NOMO-1 treated with dmso at 0.1 percent for 144 hours (cell line): ENCODE measurements around the gene HOXC13.
A peak's percentile ranks its signal among the peaks of the same experiment; 100 is the strongest.

ENCODE experiments used
- DNase-seq: peaks from one replicate; lab custom pipeline; 2025; ENCODE audit not compliant: unreplicated experiment; lab: John Stamatoyannopoulos, UW

HOXC13 gene

DNA sequence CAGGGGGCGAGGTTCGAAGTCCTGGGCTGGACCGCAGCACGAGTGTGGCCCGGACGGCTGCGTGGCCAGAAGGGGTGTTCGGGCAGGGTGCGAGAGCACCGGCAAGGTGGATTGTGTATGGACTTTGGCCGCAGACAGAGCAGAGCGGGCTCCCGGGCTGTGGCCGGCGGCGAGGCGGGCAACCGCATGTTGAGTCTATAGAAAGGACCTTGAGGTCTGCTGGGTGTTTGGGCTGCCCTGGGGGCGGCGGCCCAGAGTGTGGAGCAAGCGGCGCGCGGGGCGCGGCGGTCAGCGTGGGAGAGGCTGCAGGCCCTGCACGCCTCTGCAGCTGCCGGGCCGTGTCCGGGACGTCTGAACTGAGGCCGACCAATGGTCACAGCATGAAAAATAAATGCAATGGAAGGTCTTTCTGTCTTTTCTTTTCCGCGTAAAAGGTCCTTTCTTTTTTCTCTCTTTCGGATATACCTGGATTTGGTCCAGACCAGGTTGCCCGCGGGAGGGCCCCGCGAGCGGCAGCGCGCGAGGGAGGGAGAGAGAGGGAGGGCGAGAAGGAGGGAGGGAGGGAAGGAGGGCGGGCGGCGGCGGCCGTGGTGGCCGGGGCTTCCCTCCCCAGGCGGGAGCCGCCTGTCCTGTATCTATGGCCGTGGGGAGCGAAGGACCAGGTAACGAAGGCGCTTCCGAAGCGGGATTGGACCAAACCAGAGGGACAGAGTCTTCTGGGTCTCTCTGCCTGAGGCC lies 55.8 kb downstream of the HOXC13 start:
- DNase-seq: no peak

DNA sequence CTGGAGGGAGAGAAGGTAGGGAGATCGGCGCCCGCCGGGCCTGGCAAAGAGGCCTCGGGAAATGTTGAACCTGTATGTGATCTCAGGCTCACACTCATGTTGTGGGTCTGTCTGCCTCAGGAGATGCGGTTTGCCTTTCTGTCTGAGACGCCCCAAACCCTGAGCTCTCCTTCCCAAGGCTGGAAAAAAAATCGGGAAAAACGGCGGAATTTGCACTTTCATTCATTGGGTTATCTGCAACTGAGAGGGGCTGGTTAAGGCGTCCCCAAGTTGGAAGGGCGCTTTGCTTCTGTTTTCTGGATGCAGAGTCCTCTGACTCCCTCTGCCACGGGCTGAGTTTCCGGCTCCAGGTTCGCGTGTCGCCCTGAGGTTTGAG lies 56.4 kb downstream of the HOXC13 start:
- DNase-seq: no peak

DNA sequence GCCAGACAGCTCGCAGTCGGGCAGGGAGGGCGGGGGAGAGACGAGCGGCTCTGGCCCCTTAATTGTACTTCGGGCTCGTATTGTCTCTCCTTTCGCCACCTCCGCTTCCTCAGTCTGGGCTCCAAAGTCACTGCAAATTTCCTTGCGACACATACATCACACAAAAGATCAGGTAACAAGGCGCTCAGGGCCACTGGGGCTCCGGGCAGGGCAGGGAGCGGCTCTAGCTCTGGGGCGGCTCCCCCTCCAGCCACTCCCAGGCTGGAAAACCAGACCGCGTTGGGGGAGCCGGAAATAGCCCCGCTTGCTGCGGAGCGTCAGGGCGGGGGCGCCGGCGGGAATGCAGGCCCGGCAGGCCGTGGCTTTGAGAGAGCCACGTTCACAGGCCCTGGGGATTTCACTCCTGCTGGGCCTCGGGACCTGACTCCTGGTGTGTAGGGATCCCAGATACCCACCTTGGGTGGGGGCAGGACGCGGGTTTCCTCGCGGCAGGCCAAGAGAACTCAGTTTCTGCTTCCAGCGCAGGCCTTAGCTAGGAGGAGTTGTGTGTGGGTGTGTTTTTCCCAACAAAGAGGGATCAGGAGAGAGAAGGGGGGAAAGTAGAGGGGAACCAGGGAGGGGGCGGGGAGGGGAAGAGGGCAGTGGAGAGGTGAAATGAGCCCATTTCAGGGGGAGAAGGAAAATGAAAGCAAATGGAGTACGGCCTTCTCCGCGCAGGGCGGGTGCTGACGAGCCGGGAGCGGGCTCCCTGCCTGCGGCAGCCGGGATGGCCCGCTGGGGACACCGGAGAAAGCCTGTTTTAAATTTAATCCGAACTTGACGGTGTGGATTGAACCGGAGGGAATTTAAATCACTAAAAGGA lies 57.0 kb downstream of the HOXC13 start:
- peak; percentile 22 for DNase-seq
